RWPE1 (cell line): ENCODE data around the gene NOX3.

Experiments used
- CTCF ChIA-PET: fragments of 350-600 bp; sonication (Branson Sonifier 250); formaldehyde crosslinking; extraction: SDS; loops from one replicate; lab custom pipeline; 2021; lab: Yijun Ruan, JAX
- POLR2A ChIA-PET: fragments of 400-600 bp; formaldehyde crosslinking; extraction: SDS; loops from one replicate; lab custom pipeline; 2020; ENCODE audit warnings: antibody characterized with exemption; ENCODE audit not compliant: low non-redundant PET; lab: Yijun Ruan, JAX
- DNase-seq: peaks from one replicate; pipeline ENCODE4 v3.0.0; 2012; ENCODE audit warnings: low spot score
- H3K27ac ChIP-seq: fragments of 450-650 bp; 2 replicates; pipeline ENCODE4 v1.5.1; 2017
- TF ChIP-seq, protein P1 (sequence below): fragments of 450-650 bp; conservative IDR thresholded peaks from 2 replicates; pipeline ENCODE4 v1.5.1; 2017; ENCODE audit warnings: low read depth, mild to moderate bottlenecking

The NOX3 gene

DNA sequence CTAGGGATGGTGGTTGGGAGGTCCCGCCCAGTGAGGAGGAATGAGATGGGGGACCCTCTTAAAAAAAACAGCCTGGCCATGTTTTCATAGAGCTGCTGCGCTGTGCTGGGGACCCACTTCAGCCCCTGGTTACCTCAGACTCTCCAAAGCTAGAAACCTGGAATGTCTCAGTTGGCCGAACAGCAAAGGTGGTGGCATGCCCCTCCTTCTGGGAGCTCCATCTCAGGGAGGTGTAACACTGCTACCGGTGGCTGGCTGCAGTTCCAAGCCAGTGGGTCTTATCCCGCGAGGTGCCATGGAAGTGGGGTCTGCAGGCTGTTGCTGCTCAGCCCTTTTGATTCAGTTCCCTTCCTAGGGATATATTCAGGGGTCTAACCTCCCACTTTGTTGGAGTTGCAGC, 105.7 kb downstream of the NOX3 start:
- TF ChIP-seq, protein P1, sequence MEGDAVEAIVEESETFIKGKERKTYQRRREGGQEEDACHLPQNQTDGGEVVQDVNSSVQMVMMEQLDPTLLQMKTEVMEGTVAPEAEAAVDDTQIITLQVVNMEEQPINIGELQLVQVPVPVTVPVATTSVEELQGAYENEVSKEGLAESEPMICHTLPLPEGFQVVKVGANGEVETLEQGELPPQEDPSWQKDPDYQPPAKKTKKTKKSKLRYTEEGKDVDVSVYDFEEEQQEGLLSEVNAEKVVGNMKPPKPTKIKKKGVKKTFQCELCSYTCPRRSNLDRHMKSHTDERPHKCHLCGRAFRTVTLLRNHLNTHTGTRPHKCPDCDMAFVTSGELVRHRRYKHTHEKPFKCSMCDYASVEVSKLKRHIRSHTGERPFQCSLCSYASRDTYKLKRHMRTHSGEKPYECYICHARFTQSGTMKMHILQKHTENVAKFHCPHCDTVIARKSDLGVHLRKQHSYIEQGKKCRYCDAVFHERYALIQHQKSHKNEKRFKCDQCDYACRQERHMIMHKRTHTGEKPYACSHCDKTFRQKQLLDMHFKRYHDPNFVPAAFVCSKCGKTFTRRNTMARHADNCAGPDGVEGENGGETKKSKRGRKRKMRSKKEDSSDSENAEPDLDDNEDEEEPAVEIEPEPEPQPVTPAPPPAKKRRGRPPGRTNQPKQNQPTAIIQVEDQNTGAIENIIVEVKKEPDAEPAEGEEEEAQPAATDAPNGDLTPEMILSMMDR = no peak
- no peak overlapping the region for H3K27ac ChIP-seq
- no peak for DNase-seq
- CTCF ChIA-PET = no interaction called here
- POLR2A ChIA-PET = no interaction called here

DNA sequence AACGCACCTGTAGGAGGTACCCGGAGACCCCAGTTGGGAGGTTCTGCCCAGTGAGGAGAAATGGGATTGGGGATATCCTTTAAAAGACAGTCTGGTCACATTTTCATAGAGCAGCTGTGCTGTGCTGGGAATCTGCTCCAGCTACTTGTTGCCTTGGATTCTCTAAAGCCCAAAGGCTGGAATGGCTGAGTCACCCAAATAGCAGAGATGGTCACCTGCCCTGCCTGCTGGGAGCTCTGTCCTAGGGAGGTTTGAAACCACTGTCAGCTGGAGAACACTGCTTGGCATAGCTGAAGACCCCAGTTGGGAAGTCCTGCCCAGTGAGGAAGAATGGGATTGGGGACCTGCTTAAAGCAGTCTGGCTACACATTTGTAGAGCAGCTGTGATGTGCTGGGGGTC, 106.5 kb downstream of the NOX3 start:
- no peak overlapping the region for H3K27ac ChIP-seq
- no peak for DNase-seq
- TF ChIP-seq, protein P1 = no peak
- CTCF ChIA-PET = no interaction called here
- POLR2A ChIA-PET = no interaction called here

DNA sequence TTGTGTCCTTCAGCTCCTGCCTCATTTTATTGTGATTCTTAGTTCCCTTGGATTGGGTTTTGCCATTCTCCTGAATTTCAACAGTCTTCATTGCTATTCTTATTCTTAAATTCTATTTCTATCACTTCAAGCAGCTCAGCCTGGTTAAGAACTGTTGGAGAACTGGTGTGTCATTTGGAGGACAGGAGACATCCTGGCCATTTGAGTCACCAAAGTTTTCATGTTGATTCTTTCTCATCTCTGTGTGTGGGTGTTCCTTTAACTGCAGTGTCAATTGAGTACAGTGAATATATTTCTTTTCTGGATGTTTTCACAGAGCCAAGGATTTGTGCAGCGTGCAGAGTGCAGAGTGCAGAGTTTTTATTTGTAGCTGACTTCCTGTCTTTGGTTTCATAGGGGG, 107.8 kb downstream of the NOX3 start:
- H3K27ac ChIP-seq = no peak overlapping the region
- ChIA-PET CTCF (no interaction called here), POLR2A (no interaction called here)

DNA sequence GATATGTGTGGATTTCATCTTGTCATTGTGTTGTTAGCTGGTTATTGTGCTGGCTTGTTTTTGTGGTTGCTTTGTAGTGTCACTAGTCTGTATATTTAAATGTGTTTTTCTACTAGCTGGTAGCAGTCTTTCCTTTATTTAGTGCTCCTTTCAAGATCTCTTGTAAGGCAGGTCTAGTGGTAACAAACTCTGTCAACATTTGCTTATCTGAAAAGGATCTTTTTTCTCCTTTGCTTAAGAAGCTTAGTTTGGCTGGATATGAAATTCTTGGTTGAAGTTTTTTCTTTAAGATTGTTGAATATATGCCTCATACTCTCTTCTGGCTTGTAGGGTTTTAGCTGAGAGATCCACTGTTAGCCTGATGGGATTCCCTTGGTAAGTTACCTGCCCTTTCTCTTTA, 108.7 kb downstream of the NOX3 start:
- no peak overlapping the region for H3K27ac ChIP-seq
- ChIA-PET CTCF (no interaction called here), POLR2A (no interaction called here)
- TF ChIP-seq, protein P1 = no peak
- no peak for DNase-seq

More for the DNA sequence above, 107.8 kb downstream of the NOX3 start:
- TF ChIP-seq, protein P1 = no peak
- DNase-seq = no peak
